HG03064 (cell line): ENCODE data around the gene WDR35.
"Not testable (repeated sequence)": the region's sequence is repeated elsewhere in the genome, so short reads cannot be mapped to it uniquely, and the experiment has no call there.

ENCODE experiments used
- ATAC-seq: cut with Tn5 transposase; IDR thresholded peaks from one replicate; pipeline ENCODE4 v1.9.1; 2021; ENCODE audit warnings: low read depth; ENCODE audit not compliant: unreplicated experiment

Gene WDR35

DNA sequence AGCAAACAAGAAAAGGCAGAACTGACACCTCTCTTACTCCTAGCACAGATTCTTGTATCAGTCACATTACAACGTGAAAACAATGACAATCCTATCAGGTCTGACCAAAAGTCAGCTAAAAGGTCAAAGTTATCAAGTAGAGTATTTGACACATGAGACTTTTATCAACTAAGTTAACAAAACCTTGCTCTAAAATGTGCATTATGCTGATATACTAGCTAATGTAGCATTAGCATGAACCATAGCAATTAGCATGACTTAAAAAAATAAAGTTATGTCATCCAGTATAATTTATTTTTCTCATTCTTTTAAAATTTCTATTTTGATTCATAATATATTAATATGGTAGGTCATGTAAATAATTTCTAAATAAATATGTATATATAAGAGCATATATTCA is 46.7 kb downstream of the WDR35 start:
- no peak for ATAC-seq

DNA sequence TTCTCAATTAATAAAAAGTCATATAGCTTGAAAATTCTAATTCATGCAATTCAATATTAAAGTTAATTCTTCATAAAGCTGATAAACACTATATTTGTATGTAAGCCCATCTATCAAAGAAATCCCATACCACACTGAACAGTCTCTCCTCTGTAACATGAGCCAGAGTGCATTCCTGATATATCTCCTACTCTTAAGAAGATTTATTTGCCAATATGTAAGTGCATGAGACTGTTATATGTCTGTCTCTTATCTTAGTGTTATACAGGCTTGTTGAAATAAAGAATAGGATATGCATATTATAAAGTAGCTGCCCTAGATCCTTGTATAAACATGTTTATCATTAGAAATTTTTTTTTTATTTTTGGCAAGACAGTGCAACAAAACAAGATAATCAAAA is 47.7 kb downstream of the WDR35 start:
- no peak for ATAC-seq

DNA sequence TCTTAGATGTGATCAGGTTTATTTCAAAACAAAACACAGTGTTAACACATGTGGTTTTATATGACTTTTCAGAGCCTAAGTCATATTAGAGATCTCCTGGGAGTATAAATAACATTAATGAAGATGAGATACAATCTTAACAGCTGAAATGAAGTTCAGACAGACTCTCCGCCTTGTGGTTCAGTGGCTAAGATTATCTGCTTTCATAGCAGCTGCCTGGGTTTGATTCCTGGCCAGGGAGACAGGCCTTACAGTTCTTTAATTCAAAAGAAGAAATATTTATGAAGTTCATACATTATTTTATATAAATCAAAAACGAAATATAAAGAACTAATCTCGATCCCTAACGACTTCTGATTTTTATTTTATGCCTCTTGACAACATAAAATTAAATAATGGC is 52.9 kb downstream of the WDR35 start:
- no peak for ATAC-seq

DNA sequence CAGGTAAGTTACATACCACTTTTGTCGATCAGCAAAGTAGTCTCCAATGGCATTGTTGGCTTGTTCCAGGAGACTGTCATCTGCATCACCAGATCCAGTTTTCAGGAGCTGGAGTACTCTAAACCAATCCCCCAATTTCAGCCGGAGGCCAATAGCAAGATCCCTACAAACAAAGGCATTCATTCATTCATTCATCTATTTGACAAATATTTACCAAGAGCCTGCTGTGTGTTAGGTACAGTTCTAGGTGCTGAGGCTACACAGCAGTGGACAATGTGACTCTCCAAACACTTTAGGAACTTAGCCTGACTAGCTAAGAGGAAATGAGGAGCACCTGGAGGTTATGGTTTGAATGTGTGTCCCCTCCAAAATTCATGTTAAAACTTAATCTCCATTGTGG is 53.7 kb downstream of the WDR35 start:
- no peak for ATAC-seq

DNA sequence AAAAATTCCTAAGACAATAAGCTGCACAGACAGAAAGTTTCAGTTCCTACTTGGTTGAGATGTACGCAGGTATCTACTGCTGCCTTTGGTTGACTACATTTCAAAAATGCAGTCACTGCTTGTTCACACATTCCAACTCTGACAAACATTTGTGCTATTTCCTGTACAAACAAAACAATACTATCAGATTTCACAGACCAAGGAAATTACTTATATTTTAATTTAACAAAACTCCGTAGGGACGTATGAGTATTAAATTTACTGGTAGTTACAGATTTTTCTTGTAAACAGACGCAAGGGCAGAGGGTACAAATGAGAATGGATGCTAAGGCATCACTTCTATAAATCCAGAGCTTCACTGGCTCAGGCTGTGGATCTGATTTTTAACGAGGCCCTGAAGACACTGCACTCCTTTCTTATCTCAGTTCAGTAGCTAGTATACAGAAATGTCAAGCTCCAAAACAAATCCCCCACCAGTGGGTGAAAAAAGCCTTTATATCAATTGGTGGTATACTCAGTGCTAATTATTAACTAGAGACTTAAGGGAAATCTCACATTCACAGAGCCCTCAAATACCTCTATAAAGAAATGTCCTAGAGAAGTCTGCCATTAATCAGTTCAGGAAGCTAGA is 56.4 kb downstream of the WDR35 start:
- peak; percentile 76 for ATAC-seq

DNA sequence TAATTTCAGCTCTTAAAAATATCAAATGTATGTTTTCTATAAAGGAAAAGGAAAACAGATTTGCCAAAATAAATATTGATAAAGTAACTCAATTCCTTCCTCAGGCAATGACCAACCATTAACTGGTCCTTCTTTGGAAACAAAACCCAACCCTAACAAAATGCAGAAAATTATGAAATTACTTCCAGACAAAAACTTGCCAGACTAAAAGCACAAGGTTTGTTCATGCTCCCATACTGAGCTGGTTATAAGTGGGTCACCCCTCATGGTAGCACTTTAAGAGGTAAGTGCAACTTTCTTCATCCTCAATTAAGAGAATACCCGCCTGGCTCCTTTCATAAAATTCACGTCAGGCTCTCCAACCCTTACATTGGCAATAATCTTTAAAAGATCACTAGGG is 57.0 kb downstream of the WDR35 start:
- peak; percentile 31 for ATAC-seq

DNA sequence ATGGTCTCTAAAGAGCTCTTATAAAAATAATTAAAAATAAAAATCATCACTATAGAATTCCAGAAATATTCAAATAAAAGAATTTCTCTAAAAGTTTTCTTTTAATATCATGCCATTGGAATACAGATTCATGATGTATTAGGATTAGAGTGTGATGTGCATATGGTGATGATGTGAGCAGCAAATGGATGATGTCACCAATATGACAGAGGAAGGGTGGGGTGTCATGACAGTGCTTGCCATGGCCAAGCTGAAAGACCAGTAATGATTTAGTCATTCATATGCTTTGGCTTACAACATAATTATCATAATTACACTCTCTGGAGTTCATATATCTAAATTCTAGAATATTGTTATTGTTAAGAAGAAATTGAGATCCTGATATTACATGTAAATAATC is 60.7 kb downstream of the WDR35 start:
- ATAC-seq, result no peak

DNA sequence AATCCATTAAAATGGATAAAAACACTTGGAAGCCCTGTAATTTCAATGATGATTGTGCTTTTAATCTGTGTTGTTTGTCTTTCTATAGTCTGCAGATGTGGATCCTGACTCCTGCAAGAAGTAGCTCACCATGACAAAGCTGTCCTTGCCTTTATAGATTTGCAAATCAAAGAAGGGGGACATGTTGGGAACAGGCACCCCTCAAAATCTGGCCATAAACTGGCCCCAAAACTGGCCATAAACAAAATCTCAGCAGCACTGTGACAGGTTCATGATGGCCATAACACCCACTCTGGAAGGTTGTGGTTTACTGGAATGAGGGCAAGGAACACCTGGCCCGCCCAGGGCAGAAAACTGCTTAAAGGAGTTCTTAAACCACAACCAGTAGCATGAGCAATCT is 62.1 kb downstream of the WDR35 start:
- ATAC-seq, result not testable (repeated sequence)

DNA sequence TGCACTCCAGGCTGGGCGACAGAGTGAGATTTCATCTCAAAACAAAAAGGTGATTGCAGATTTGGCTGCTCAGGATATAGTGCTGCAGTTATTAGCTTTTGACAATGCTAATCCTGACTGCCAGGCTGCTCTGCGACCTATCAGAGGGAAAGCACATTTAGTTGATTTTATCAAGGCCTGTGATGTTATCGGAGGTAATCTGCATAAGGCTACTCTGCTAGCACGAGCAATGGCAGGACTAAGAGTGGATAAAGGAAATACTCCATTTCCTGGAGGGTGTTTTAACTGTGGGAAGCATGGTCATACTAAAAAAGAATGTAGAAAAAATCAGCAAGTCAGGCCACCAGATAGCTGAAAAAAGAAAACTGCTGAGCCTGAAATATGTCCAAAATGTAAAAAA is 65.4 kb downstream of the WDR35 start:
- not testable (repeated sequence) for ATAC-seq

DNA sequence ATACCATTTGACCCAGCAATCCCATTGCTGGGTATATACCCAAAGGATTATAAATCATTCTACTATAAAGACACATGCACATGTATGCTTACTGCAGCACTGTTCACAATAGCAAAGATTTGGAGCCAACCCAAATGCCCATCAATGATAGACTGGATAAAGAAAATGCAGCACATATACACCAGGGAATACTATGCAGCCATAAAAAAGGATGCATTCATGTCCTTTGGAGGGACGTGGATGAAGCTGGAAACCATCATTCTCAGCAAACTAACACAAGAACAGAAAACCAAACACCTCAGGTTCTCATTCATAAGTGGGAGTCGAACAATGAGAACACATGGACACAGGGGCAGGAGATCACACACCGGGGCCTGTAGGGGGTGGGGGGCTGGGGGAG is 67.7 kb downstream of the WDR35 start:
- not testable (repeated sequence) for ATAC-seq

DNA sequence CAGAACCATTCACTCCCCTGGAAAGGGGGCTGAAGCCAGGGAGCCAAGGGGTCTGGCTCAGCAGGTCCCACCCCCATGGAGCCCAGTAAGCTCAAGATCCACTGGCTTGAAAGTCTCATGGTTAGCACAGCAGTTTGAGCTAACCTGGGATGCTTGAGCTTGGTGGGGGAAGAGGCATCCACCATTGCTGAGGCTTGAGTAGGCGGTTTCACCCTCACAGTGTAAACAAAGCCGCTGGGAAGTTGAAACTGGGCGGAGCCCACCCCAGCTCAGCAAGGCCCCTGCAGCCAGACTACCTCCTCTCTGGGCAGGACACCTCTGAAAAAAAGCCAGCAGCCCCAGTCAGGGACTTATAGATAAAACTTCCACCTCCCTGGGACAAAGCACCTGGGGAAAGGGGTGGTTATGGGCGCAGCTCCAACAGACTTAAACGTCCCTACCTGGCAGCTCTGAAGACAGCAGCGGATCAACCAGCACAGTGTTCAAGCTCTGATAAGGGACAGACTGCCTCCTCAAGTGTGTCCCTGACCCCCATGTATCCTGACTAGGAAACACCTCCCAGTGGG is 73.4 kb downstream of the WDR35 start:
- ATAC-seq, result no peak

DNA sequence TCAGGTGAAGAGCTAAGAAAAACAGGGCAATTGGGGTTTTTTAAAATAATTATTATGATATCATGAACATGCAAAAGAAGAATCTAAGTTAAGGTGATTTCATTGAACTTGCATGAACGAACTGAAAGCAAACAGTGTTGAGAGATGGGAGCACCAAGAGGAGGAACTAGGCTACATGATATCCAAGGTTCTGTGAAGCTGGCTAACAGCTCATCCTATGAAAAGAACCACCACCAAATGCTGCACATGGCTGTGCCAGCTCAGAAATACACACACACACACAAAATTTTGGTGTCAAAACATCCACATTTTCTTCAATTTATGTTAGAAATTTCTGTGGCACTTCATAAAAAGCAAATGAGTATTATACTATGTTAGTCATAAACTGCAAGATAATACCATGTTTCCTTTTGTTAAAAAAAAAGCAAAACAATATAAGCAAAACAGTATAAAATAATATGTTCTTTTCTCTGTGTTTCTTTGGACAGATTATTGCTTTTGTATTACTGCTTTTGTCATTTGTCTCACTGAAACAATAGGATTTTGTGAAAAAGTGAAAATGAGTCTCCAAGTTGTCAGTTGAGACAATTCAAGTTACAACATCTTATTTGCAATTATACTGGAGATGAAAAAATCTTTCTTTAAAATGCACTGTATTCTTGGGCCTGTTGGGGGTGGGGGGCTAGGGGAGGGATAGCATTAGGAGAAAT is 75.5 kb downstream of the WDR35 start:
- no peak for ATAC-seq

DNA sequence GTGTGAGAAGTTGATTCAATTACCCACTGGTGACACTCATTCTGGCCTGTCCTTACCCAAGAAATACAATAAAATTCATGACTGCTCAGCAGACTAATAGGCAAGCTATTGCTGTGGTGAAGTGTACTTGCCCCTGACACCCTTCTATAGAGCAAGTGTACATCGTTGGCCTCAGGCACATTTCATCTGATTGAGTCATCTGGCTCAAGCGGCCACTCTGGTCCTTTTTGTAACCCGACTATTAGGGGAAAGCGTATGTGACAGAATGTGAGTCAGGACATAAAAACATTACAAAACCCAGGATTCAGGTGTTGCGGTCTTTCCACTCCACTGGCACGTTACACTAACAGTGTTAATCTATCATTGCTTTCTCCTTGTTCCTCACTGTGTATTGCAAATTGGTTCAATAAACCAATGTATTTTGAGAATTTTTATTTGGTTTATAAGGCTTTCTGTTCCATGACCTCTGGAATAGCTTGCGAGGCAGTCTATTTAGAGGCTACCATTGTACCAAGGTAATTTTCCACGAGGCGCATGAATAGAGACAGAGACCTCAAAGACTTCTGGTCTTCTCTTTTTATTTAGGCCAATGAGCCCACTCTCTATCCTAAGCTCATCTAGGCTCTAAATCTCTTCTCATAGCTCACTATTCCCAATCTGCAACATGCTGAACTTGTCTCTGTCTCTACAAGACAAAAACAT is 77.9 kb downstream of the WDR35 start:
- ATAC-seq, result no peak

DNA sequence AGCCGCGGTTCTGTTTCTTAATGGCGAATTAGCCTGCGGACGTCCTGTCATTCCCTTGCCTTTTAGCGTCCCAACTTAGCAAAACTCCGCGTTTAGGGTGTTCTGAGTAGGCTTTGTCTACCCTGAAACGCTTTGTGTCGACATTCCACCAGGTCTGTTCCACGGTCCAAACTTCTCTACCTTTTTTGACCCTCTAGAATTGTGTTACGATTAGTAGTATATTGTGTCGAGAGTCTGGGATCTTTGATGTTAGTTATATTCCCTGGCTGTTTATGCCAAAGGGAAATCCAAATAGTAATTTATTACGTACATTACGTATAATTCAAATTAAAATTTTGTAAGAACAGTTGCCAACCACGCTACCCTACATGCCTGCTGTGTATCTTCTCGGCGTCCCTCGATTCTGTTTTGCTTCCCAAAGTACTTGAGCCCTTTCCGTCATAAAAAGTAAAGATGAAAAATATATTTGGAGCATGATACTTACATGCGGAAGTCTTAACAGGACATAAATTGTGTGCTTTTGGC is 87.6 kb downstream of the WDR35 start:
- ATAC-seq, result no peak

DNA sequence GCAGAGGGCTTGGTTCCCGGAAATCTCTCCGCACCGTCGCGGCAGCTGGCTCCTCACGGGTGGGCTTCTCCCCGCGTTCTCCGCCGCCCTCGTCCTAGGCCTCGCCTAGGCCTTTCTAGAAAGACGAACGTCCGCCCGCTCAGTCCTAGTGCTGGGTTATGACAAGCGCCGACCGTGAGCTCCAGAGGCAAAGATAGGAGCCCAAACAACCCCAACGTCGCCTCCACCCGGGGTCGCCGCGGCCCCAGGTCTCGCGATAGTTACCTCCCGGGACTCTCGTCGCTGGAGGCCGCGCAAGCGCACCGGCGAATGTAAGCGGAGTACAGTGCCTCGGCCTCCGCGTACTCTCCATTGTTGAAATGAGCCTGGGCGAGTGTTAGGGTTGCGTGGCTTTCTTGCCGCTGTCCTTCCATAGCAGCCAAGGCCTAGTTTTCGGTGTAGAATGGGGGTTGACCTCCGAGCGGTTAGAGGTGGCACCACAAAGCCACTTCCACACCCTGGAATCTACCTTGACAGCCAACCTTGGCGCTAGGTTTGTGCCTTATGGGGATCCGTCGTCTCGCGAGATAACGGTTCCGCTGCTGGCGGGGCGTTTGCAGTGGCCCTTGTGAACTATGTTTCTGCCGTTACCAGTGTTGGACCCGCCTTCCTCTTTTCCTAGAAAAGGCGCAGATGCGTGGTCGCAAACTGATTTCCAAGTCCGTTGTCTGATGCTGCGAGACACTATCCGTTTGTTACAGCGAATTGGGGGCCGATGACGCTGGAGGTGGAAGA is 88.3 kb downstream of the WDR35 start, which contains the start of gene TTC32:
Gene TTC32, minus strand, starts transcription at position 542 of the 774 bp plus-strand sequence. Its CDS starts 129 bp downstream, at position 413.
- peak; percentile 86 for ATAC-seq

DNA sequence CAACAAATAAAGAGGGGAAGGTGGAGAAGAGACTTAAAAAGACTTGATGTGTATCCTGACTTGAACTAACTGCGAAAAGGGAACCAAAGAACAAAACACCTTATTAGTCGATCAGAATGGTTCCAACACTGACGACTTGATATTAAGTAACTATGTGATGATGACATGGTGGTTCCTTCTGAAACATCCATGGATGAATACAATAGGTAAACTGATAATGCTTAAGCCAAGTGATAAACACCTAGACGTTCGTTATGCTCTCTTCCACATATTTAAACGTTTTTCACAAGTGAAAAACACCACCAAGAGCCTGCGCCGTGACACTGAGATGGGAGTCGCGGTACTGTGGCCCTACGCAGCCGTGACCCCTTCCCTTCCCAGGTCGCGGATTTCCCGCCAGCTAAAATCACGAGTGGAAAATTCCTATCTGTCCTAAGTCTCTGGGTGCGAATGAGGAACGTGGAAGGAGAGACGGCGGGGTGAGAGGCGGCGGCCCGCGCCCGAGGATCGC is 88.9 kb downstream of the WDR35 start:
- ATAC-seq, result peak; percentile 10

DNA sequence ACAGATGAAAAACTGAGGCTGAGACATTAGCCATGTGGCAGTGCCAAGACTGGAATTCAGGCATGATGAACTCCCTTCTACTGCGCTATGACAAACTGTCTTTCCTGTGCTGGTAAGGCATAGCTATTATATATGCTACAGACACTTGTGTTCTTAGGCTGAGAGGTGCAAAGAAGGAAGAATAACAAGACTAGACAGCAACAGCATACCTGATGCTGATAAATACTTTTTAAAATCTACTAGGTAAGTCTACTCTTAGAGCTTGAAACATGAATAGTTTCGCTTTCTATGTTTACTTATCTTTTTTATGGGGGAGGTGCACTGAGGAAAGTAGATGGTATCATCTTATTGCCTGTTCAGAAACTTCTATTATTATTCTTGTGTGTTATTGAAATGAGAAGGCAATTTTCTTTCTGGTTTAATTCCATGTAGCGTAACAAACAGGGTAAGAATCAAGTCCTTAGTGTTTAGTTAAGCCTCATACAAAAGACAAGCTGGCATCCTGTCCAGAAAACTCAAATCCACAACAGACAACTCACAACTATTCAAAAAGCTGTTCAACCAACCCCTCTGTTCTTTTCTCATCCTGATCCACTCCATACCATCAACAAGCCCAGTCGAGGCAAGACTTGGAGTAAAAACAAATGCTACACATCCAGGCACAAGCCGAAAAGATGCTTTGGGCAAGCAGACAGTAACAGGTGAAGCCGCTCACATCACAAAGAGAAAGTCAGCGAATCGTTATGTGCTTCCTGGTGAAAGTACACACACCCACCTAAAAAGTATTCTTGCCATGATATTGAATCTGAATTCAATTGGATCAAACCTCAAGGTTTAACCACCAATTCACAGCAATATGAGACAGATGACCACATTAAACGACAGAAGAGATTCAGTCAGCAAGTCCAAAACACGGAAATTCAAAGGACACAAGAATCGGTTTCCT is 89.6 kb downstream of the WDR35 start:
- peak; percentile 26 for ATAC-seq

DNA sequence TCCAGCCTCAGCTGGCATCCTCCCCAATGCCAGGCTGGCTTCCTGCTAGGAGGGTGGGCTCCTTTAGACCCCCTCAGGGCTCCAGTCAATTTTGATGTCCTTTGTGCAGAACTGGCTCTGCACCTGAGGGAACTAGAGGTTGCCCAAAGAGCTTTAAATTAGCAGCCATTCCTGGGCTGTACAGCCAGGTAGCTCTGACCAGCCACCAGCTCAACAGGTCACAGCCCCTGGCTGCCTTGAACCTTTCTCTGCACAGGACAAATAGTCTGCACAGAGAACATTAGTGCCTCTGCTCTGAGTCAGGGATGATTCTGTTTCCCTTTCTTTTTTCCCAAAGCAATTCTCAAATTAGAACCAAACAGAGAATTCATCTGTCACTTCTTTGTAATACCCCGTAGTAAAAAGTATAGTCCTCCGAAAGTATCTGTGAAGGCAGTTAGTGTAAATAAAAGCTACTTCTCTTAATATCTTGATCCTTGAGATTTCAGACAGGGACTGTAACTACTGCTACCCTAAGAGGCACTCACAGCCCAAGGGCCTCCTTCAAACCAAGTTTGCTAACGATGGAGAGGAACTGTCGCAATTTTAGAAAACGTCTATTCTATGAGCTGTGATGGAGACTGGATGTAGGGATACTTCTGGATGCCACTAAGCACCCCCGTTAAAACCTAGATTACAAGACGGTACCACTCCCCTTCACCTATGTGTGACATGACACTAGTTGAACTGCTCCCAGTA is 91.1 kb downstream of the WDR35 start:
- ATAC-seq, result no peak
